Panc1 (cell line): ENCODE results near the gene KBTBD12.

Source experiments
- CTCF ChIP-seq: fragments of 450-650 bp; IDR thresholded peaks from 2 replicates; pipeline ENCODE4 v1.5.1; 2017; ENCODE audit warnings: mild to moderate bottlenecking
- POLR2AphosphoS5 ChIP-seq: IDR thresholded peaks from 2 replicates; pipeline ENCODE4 v1.6.1; 2012; ENCODE audit warnings: mild to moderate bottlenecking, low read depth, low read length, moderate library complexity

GRCh38 chr3:127886231-127886955 lies 28.6 kb upstream of the KBTBD12 start:
- TF ChIP-seq CTCF (no peak), POLR2AphosphoS5 (no peak)
